Gastroesophageal sphincter (tissue), 4 donors: ENCODE data around the gene SULT1E1. TPM values are rescaled to one million over a fixed set of nuclear protein-coding genes. Genes with fewer than 3 reads are reported as not detected.

Source experiments
- ATAC-seq: fragments of 150-250 bp; one replicate; pipeline ENCODE4 v1.9.1; 2016; ENCODE audit warnings: mild to moderate bottlenecking, moderate library complexity
- H3K27ac ChIP-seq, 4 donors: fragments of 200-600 bp; sonication (generic) in 3 of 4; 1 replicate in 3 of 4; 2 replicates in 1 of 4; pipeline ENCODE4 v1.5.1; 2016 to 2019
- H3K27me3 ChIP-seq: fragments of 200-600 bp; sonication (generic); one replicate; pipeline ENCODE4 v1.5.1; 2019
- H3K36me3 ChIP-seq, 2 donors: fragments of 200-600 bp; sonication (generic); one replicate each; pipeline ENCODE4 v1.5.1; 2019; ENCODE audit warnings: control low read depth in 1 of 2
- H3K4me1 ChIP-seq, 3 donors: fragments of 200-600 bp; sonication (generic); 1 replicate in 2 of 3; 2 replicates in 1 of 3; pipeline ENCODE4 v1.5.1; 2016 to 2019; ENCODE audit warnings: control low read depth in 2 of 3
- H3K4me3 ChIP-seq, 2 donors: fragments of 200-600 bp; sonication (generic); one replicate each; pipeline ENCODE4 v1.5.1; 2019; ENCODE audit warnings: mild to moderate bottlenecking in 1 of 2, moderate library complexity in 1 of 2
- H3K9me3 ChIP-seq, 3 donors: fragments of 200-600 bp; sonication (generic); one replicate each; pipeline ENCODE4 v1.5.1; 2017 to 2019; ENCODE audit warnings: control low read depth in 2 of 3
- EP300 ChIP-seq: sonication (generic); formaldehyde crosslinking; IDR thresholded peaks from one replicate; pipeline ENCODE4 v1.6.1; 2017; ENCODE audit warnings: antibody characterized with exemption, mild to moderate bottlenecking
- POLR2A ChIP-seq, 2 donors: fragments of 450-650 bp; IDR thresholded peaks; one replicate each; pipeline ENCODE4 v1.6.1; 2017; ENCODE audit warnings: antibody characterized with exemption in 2 of 2, mild to moderate bottlenecking in 2 of 2, moderate library complexity in 1 of 2
- POLR2AphosphoS5 ChIP-seq: sonication (generic); formaldehyde crosslinking; IDR thresholded peaks from one replicate; pipeline ENCODE4 v1.6.1; 2017; ENCODE audit warnings: antibody characterized with exemption
- WGBS, 2 donors: methylation state at CpG; one replicate each; pipeline ENCODE4 v1.1.5; 2018; ENCODE audit warnings: low coverage in 1 of 2; 5-methylcytosine and 5-hydroxymethylcytosine counted together
- total RNA-seq, 4 donors: library from RNA; depleted of rRNA; stranded (reverse); fragments of >200 nt; gene quantifications; one replicate each; pipeline ENCODE4 v1.1.0, GENCODE V29; 2016
- TF ChIP-seq, protein P1 (sequence below), 4 experiments: fragments of 200-600 bp in 2 of 4; fragments of 450-650 bp in 2 of 4; sonication (generic) in 1 of 4; IDR thresholded peaks; one replicate each; pipeline ENCODE4 v1.5.1; 2017 to 2019; ENCODE audit warnings: antibody characterized with exemption in 4 of 4, mild to moderate bottlenecking in 2 of 4, moderate library complexity in 2 of 4

SULT1E1 gene
- total RNA-seq, 4 donors from 2014 or later, result not detected

DNA sequence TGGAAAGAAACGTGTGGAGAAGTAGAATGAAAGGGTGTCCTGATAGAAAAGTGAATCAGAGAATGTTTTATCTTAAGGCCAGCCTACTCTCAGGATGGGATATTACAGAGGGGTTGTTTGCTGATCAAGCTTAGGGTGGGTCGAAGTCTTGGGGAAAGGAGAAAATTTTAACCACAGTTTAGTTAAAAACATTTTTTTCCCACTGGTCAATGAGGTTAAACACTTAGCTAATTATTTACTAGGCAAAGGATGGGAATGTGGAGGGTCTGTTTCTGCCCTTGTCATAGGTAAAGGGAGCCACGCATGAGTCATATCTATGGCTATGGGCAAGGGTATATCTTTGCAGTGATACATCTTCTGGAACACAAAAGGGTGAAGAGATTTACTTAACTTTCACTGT lies 16.1 kb upstream of the SULT1E1 start:
- H3K27ac ChIP-seq, result no peak overlapping the region
- TF ChIP-seq POLR2AphosphoS5, result no peak
- TF ChIP-seq POLR2A (IDR thresholded peaks at IDR 0.05), result no peak
- no peak for TF ChIP-seq EP300
- TF ChIP-seq, protein P1, sequence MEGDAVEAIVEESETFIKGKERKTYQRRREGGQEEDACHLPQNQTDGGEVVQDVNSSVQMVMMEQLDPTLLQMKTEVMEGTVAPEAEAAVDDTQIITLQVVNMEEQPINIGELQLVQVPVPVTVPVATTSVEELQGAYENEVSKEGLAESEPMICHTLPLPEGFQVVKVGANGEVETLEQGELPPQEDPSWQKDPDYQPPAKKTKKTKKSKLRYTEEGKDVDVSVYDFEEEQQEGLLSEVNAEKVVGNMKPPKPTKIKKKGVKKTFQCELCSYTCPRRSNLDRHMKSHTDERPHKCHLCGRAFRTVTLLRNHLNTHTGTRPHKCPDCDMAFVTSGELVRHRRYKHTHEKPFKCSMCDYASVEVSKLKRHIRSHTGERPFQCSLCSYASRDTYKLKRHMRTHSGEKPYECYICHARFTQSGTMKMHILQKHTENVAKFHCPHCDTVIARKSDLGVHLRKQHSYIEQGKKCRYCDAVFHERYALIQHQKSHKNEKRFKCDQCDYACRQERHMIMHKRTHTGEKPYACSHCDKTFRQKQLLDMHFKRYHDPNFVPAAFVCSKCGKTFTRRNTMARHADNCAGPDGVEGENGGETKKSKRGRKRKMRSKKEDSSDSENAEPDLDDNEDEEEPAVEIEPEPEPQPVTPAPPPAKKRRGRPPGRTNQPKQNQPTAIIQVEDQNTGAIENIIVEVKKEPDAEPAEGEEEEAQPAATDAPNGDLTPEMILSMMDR (IDR thresholded peaks at IDR 0.05), result no peak
- no peaks in the 10 kb centered on the region for H3K36me3 ChIP-seq
- ATAC-seq, result no peak
- no peaks in the 10 kb centered on the region for H3K9me3 ChIP-seq
- H3K4me1 ChIP-seq, result no peaks in the 10 kb centered on the region
- 68 to 73% methylated on average over 3 of the region's 3 CpGs for WGBS, 2 donors
- no peaks in the 10 kb centered on the region for H3K27me3 ChIP-seq
- no peak overlapping the region for H3K4me3 ChIP-seq

DNA sequence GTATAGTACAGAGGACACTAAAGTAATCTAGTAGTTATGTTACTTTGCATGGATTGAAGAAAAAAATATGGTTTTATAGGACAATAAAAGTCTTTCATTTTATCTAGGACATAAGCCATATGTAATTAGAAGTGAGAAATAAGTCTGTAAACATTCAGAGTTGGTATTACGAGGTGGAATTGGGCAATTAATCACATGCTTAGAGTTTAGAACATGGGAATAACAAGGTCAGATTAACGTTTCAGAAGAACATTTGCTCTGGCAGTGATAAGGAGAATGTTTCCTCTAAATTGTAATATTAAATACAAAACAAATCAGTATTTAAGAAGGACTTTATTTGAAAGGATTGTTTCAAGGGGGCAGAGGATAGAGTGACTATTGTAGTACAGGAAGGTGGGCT lies 15.6 kb upstream of the SULT1E1 start:
- no peak overlapping the region for H3K27ac ChIP-seq
- no peaks in the 10 kb centered on the region for H3K27me3 ChIP-seq
- H3K9me3 ChIP-seq, result no peaks in the 10 kb centered on the region
- ATAC-seq, result no peak
- H3K4me3 ChIP-seq, result no peak overlapping the region
- TF ChIP-seq POLR2A (IDR thresholded peaks at IDR 0.05), result no peak
- TF ChIP-seq POLR2AphosphoS5, result no peak
- TF ChIP-seq, protein P1 (IDR thresholded peaks at IDR 0.05), result no peak
- TF ChIP-seq EP300, result no peak
- no peaks in the 10 kb centered on the region for H3K36me3 ChIP-seq
- no peaks in the 10 kb centered on the region for H3K4me1 ChIP-seq
- WGBS, 2 donors, result 15 to 19% methylated on average over 2 of the region's 2 CpGs

DNA sequence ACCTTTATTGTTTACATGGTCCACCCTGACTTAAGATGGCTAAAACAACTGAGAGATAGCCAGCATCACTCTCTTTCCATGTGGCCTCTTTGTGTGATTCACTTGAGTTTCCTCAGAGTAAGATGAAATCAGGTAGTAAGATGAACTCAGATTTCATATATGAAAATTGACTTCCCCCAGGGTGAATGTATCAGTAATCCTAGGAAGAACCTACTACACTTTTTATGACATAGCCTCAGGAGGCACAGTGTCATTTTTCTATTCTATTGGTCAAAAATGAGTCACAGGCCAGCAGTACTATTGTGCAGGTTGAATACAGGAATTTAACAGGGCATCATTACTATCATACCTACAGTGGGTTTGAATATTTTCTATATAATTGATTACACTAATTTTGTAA lies 14.6 kb upstream of the SULT1E1 start:
- Histone ChIP-seq H3K27ac (no peak overlapping the region), H3K9me3 (no peaks in the 10 kb centered on the region), H3K36me3 (no peaks in the 10 kb centered on the region), H3K27me3 (no peaks in the 10 kb centered on the region), H3K4me3 (no peak overlapping the region), H3K4me1 (no peaks in the 10 kb centered on the region)
- no peak for TF ChIP-seq EP300
- no peak for TF ChIP-seq POLR2A (IDR thresholded peaks at IDR 0.05)
- TF ChIP-seq, protein P1 (IDR thresholded peaks at IDR 0.05), result no peak
- TF ChIP-seq POLR2AphosphoS5, result no peak
- no peak for ATAC-seq

DNA sequence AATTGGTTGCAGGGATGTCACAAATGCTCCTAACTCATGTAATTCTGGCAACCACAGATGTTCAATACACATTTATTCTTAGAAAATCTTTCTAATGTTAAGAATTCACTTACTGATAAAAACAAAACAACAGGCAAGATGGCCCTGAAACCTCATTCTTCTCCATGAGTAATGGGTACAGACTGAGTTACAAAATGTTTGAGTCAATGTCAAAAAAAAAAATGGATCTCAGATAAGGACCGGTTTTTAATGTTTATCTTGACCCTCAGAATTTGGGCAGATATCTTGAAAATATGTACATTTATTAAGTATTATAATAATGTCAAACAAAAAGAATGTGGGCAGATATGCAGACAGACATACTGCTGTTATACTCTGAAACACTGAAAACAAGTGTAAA lies 1.8 kb upstream of the SULT1E1 start:
- no peak for ATAC-seq
- H3K9me3 ChIP-seq, result no peaks in the 10 kb centered on the region
- no peaks in the 10 kb centered on the region for H3K27me3 ChIP-seq
- no peak overlapping the region for H3K27ac ChIP-seq
- H3K4me3 ChIP-seq, result no peak overlapping the region
- no peaks in the 10 kb centered on the region for H3K36me3 ChIP-seq
- no peak for TF ChIP-seq POLR2AphosphoS5
- TF ChIP-seq, protein P1 (IDR thresholded peaks at IDR 0.05), result no peak
- TF ChIP-seq EP300, result no peak
- TF ChIP-seq POLR2A (IDR thresholded peaks at IDR 0.05), result no peak
- WGBS, 2 donors, result 25 to 63% methylated on average over 1 of the region's 1 CpG
- no peaks in the 10 kb centered on the region for H3K4me1 ChIP-seq

DNA sequence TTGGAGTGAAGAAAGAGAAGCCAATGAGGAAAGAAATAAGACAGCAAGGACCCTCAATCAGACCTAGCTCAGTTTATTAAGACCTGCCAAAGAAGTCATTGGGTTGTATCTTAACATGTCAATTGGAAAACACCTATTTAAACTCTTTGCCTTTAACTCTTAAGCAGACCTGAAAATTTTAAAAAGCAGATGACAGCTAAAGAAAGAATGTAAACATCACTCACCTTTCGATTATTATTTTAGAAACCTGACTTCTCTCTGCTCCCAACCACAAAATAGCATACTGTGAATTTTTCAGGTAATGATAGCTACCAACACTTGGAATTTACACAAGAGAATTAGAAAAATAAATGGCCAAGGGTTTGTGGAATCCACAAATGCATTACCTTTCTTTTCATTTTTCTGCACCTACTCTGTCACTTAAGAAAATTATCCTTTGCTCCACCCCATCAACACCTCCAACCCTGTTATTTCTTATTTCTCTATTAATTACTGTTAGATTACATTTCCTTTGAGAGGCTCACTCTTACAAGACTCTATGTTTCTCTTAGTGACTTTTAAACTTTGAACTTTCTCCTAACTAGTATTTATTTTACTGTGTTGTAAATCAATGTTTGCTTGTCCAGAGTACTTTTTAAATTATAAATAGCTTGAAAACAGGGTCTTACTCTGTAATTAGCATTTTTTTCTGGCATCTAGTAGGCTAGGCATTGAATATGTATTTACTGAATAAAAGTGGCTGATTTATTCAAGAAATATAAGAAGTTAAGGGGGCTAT lies 765 bp upstream of the SULT1E1 start:
- Histone ChIP-seq H3K4me1 (no peaks in the 10 kb centered on the region), H3K4me3 (no peak overlapping the region), H3K9me3 (no peaks in the 10 kb centered on the region), H3K27ac (no peak overlapping the region), H3K27me3 (no peaks in the 10 kb centered on the region), H3K36me3 (no peaks in the 10 kb centered on the region)
- 50 to 76% methylated on average over 1 of the region's 1 CpG for WGBS, 2 donors
- no peak for ATAC-seq
- TF ChIP-seq POLR2A (IDR thresholded peaks at IDR 0.05), result no peak
- no peak for TF ChIP-seq POLR2AphosphoS5
- TF ChIP-seq, protein P1 (IDR thresholded peaks at IDR 0.05), result no peak
- TF ChIP-seq EP300, result no peak
